Placental pericyte (primary cell): ENCODE data around the gene SLC17A5. TPM values are rescaled to one million over a fixed set of nuclear protein-coding genes. Genes with fewer than 3 reads are reported as not detected.

ENCODE experiments used
- small RNA-seq: library from RNA; depleted of rRNA; stranded (forward); fragments of <200 nt; gene quantifications from one replicate; pipeline ENCODE3, GENCODE V24; 2012; ENCODE audit warnings: low replicate concordance
- total RNA-seq: library from RNA; depleted of rRNA; stranded (reverse); fragments of >200 nt; gene quantifications from 2 replicates; pipeline ENCODE4 v1.2.3, GENCODE V29; 2012

Gene SLC17A5
- 44.6 and 49.7 TPM in 2 replicates for total RNA-seq

DNA sequence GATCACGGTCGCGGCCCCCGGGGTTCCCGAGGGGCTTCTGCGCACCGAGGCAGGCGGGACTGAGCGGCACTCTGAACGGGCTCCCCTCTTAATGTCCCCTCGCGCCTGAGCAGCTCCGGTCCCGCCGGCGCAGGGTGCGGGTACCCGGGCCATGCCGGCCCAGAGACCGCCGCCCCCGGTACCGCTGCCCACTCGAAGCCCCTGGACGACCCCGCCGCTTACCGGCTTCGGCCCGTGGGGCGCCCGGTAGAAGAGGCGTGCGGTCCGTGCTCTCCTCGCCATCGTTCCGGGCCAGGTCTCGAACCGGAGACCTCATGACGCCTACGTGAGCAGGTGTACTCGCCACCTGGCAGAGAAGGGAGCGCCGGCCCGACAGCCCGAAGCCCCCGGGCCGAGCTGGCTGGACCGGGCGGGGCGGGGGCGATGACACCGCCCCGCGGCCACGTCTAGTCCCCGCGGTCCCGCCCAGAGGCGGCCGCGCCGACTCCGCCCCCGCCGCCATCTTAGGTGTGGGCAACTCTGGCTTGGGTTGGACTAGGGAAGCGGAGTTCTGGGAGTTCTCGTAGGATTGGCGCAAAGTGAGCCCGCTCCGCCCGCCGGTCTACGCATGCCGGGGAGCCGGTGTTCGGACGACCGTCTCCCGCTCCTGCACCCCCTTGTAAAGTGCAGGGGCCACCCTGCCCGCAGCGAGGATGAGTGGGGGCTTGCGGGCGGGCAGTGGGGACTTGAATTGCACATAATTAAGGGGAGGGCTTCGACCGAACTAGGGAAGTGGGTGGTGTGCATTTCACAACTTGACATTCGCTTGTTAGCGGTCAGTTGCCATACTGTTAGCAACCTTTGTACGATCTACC is at the start of gene SLC17A5:
SLC17A5 (minus strand) TSS at position 422 of the 854 bp plus-strand sequence; CDS start at position 316, 106 bp downstream.

GRCh38 chr6:73695619-73696421 is 42.0 kb upstream of the SLC17A5 start, which contains the start of gene CD109:
CD109 (plus strand) TSS chr6:73696203; CDS start chr6:73696216, 13 bp downstream.

Small RNAs within 50 kb of the gene (small RNA-seq; reads per million reads assigned to genes)
- not detected for gene RPS27P15

Other genes with a start within 250 kb of the SLC17A5 start
- gene CGAS, start 201.7 kb downstream of the SLC17A5 start, total RNA-seq, result 10.9 and 20.0 TPM in 2 replicates
- gene MTO1, start 192.3 kb downstream of the SLC17A5 start, total RNA-seq, result 45.3 and 48.8 TPM in 2 replicates
- gene EEF1A1, start 133.0 kb downstream of the SLC17A5 start, total RNA-seq, result 10,563 and 23,837 TPM in 2 replicates
- gene CD109, start 42.2 kb upstream of the SLC17A5 start, total RNA-seq, result 44.4 and 80.0 TPM in 2 replicates